HG02981 (cell line): Measurements from ENCODE around the gene HOXA4.

Source experiments
- ATAC-seq: cut with Tn5 transposase; IDR thresholded peaks from one replicate; pipeline ENCODE4 v1.9.1; 2021; ENCODE audit warnings: mild to moderate bottlenecking, moderate library complexity; ENCODE audit not compliant: unreplicated experiment

Gene HOXA4

DNA sequence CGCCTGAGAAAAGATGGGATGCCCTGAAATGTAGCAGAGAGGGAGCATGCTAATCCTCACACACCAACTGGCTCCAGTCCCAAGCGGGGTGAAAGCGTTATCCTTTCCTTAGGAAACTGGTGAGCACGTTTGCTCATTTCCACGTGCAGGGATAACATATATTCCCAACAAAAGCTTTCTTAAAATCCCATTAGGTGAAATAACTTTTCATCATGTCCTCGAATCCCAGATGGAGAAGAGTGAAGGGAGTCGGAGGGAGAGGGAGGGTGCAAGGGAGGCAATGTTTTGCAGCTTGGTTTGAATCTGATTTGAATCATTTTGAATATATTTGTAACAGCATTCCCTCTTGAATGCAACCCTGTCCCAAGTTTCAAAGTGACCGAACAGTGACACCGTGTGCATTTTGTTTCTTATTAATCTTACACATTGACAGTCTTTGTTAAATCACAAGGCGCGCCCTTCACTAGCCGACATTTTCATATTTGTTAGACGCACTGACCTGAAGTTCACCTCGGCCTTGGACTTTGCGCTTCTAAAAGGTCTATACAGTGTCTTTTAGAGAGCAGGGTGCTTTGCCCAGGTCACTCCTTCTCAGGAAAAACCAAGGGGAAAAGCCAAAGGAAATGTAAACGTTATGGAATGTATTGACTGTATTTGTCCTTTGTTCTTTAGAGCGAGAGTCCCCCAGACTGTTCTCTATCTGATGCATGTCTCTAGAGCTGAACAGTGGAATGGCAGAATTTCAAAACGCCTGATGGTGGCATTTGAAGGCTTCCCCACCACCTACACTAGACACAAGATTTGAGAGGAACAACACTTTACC, 3.1 kb upstream of the HOXA4 start:
- no peak for ATAC-seq

DNA sequence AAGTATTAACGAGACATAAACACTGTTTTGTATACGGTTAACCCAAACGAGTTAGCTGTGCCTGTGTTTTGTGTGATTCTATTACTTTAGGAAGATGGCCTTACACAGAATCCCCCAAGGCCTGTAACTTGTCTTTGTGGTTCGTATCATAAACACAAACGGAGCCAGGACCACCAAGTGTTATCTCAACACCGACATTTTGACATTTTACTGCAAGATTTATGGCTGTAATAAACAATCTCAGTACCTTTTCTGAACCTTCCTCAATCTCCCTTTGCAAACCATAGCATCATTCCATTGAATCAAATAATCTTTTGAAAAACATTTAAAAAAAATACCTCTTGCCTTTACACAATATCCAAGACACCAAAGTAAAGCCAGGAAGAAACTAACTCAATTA, 2.4 kb upstream of the HOXA4 start:
- no peak for ATAC-seq

GRCh38 chr7:27132214-27132613, 1.7 kb upstream of the HOXA4 start:
- ATAC-seq: no peak

DNA sequence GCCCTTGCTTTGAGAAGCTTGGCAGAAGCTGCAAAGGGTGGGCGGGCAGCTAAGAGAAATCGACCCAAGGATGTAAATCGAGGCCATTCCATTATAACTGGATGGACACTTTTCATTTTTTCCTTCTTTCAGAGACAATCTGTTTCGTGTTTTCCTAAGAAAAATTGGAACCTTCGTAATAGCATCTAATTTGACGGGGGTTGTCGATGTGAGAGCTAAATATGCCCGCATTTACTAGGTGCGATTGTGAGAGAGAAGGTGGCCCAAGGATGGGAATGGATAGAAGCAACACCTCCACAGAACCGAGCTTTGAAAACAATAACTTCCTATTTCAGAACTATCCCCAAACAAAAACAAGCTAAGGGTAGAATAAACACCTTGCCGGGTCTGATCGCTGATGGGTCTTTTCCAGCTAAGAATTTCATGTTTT, 848 bp upstream of the HOXA4 start:
- no peak for ATAC-seq

DNA sequence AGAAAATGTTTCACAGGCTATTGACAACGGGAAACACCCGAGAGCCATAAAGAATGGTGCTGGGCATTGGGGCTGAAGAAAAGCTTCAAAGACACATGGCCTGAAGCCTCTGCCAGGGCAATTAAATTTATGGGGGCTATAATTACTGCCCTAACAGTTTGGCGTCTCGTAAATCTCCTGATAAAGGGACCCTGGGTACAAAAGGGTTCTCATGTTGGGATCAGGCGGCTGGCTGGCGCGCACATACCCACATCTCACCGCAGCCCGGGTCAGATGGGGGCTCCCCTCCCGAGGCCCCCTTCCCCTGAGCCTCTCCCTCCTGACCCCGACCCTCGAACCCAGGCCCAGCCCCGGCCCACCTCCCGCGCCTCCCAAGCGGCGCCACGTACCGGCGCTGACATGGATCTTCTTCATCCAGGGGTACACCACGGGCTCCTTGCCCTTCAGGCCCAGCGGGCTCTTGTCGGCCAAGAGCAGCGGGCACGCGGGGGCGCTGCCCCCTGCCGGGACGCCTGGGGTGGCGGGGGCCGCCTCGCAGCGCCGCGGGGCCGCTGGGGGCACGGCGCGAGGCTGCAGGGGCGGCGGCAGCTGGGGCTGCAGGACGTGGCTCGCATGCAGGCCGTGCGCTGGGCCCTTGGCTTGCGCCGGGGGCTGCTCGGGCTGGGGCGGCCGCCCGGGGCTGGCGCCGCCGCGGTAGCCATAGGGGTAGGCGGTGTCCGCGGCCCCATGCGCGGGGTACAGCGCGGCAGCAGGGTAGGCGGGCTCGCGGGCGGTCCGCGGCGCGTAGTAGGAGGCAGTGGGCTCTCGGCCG, 623 bp downstream of the HOXA4 start:
- ATAC-seq: no peak

- ATAC-seq: no peak
These were observed 1.5 kb downstream of the HOXA4 start for GRCh38 chr7:27128776-27129728.

DNA sequence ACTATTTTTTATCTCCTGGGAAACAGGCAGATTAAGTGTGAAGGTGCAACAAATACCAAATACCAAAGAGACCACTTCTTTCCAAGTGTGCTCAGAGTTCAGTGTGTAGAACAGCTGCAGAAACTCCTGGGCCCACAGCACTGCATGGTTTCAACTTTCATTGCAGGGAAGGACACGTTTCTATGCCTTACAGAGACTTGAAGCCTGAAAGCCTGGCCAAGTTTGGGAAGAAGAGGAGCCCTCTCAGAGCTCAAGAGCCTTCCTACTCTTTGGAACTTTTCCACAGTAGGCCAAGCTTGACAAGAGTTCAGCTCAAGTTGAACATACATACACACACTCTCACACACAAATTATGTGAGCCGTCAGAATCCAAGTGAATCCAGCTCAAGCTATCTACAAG, 2.5 kb downstream of the HOXA4 start:
- no peak for ATAC-seq

- no peak for ATAC-seq
These were observed 3.8 kb downstream of the HOXA4 start for GRCh38 chr7:27126596-27127327.

- ATAC-seq: no peak
These were observed 4.6 kb downstream of the HOXA4 start for GRCh38 chr7:27125986-27126394.

GRCh38 chr7:27124902-27125689, 5.5 kb downstream of the HOXA4 start:
- ATAC-seq: no peak

DNA sequence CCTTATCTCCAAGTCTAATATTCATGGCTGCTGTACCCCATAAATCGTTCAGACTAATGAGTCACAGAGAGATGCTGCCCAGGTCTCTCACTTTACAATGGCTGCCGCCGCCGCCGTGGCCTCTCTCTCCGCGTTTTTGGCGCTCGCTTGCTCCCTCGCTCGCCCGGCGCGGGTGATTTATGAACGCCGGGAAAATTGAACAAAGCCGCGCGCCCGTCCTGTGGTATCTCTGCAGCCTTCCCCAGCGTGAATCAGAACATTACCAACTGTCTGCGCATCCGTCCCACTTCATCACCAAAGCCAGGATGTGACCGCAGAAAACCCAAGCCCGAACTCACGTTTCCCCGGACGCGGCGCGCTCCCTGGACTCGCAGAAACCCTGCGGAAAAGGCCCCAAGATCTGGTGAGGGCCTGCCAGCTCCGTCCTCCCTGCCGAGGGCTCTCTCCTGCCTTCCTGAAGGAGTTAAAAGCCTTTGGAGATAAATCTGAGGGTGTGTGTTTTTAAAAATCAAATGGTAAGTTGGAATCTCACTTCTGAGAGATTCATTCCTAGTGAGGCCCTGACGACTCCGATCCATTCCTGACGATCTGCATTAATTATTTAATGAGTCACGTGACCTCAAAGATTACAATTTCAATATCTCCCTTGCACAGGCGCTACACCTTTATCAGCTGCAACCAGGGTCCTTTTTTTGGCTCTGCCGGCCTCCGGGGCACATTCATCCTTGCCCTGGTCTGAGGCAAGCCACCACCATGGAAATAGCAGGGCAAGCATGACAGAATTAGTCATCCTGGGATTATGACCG, 6.3 kb downstream of the HOXA4 start:
- no peak for ATAC-seq

DNA sequence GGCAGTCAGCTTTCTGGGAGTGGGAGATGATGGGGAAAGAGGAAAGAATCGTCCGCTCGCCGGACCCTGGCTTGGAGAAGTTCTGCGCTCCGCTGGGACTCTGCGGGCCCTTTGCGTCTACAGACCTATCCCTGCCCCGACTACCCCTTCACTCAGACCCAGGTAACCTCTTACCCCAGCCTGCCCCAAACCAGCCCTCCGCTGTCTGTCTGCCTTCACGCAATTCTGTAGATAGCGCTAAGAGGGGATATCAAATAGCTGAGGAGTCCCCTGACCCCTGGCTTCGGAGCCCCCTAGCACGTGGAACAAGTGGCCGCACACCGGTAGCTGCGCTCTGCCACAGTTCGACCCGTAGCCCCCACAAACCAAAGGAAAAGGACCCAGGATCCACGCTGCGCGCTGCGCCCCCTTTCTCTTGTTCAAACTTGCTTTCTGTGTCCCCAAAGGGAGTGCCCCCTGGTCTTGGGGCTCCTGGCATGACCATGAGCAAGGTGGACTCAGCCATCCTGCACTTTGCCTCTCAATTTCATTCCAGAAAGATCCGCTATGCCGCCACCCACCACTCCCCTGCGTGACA, 7.0 kb downstream of the HOXA4 start:
- no peak for ATAC-seq

DNA sequence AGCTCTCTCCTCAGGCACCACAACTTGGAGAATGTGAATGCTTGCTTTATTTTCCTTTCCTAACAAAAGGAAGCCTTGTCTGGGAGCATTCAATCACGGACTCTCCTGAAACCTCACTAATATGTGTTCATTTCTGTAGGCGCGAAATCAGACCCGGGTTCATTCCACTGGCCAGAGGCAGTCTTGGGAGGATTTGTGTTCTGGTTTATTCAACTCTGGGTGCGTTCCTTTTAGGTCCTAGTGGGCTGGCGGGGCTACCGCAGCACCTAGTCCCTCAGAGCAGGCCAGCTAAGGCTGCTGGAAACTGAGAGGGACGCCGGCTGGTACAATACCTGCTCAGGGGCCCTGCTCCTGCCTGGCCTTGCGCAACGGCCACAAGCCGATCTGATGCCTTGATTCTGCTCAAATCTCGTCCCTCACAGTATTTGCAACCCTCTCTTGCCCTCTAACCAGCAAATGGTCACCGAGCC, 7.5 kb downstream of the HOXA4 start:
- ATAC-seq: no peak

DNA sequence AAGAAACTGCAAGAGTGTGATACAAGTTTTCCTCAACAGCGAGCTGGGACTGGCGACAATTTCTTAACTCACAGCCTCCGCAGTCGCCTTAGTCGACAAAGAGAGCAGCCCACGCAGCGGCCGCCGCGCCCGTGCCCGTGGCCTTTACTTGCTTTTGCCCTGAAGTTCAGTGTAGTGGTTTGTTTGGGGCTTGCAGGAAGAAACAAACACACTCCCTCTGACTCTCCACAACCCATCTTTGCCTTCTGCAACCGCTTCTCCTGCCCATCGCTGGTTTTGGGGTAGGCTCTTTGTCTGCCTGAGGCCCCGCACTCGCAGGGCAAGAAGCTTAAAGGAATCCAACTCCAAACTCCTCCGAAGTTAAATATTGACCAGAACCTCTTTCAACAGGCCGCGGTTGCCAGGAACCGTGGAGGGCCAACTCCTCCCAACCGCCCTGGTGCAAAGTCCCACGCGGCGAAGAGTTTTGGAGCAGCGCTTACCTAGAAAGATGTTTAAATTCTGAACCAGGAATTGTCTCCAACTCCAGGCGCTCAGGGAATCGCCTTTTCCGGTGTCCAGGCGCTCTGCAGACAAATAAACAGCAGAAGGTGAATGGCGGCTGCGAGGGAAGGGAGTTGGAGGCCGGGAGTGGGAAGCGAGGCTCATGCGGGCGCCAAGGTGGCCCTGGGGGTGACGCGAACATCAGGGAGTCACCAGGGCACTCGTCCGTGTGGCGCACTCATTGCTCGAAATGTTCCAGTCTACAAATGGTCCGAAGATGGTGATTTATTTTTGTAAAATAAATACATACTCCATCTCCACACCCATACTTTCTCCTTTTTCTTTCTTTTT, 8.3 kb downstream of the HOXA4 start:
- no peak for ATAC-seq

DNA sequence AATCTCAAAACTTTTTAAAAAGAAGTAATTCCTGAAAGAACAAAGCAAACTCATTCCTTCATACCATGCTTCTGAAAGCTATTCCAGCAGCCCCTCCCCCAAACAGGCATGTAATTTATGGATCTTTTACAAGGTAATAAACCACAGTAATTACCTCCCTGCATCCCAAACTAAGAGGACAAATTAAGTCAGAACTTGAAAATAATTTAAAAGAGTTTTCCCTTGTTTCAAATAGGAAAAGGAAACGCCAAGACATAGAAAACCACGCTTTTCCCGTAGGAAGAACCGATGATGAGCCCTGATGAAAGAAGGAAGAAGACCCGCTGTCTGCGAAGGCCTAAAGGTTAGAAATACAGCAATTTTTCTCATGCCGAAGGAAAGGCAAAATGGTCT, 8.9 kb downstream of the HOXA4 start:
- no peak for ATAC-seq

DNA sequence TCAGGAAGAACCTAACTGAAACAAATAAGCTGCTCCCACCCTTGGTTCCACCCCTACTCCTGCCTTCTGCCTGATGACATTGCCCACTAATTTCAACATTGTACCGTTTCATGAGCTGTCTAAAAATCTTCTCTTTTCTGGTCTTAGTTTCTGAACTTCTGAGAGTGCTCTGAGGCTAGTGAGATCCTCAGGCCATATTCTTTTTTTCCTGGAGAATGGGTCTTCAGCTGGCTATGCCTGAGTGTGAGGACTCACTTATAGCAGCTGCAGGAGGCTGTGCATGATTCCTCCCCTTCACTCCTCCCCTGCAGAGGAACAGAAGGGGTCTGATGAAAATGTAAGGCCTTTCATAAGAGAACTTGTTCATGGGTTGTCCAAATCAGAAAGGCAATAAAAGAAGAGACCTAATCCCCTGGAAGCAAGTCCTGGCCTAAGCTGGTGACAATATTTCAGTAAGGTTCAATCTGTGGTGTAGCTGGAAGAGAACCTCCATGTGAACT, 11.1 kb downstream of the HOXA4 start:
- ATAC-seq: no peak

DNA sequence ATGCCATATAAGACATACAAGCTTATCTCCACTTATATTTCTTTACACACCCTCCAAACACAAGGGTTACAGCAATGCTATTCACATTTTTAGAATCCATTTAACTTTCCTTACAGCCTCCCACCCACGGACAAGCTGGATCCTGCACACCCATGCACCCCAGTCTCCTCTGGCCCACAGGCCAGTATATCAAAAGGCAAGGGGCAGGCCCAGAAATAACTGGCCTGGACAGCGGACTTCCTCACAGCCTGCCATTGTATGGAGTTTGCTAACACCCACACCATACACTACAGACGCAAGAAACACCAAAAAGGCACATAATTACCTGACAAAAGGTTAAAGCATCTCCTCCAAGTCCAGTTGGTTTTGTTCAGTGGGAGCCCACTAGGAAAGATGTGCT, 12.0 kb downstream of the HOXA4 start:
- ATAC-seq: no peak
